Duodenal mucosa (tissue), 2 donors: ENCODE measurements around the gene SCN4B.

ENCODE experiments used
- H3K27ac ChIP-seq: one replicate; pipeline ENCODE4 v1.7.0; 2013; ENCODE audit warnings: low read depth, low read length
- H3K27me3 ChIP-seq, 2 donors: one replicate each; pipeline ENCODE4 v1.7.0; 2013; ENCODE audit warnings: low read length in 2 of 2, control low read depth in 1 of 2; ENCODE audit not compliant: insufficient read depth in 2 of 2, control insufficient read depth in 1 of 2
- H3K36me3 ChIP-seq, 2 donors: one replicate each; pipeline ENCODE4 v1.7.0; 2013; ENCODE audit warnings: low read length in 2 of 2, control low read depth in 1 of 2; ENCODE audit not compliant: insufficient read depth in 2 of 2, control insufficient read depth in 1 of 2
- H3K4me1 ChIP-seq, 2 donors: one replicate each; pipeline ENCODE4 v1.7.0; 2013; ENCODE audit warnings: low read length in 2 of 2, control low read depth in 1 of 2; ENCODE audit not compliant: insufficient read depth in 2 of 2, control insufficient read depth in 1 of 2
- H3K4me3 ChIP-seq, 2 donors: one replicate each; pipeline ENCODE4 v1.7.0; 2013; ENCODE audit warnings: low read length in 2 of 2, low read depth in 1 of 2
- H3K9ac ChIP-seq, 2 donors: one replicate each; pipeline ENCODE4 v1.7.0; 2013; ENCODE audit warnings: low read length in 2 of 2, low read depth in 1 of 2
- H3K9me3 ChIP-seq, 2 donors: one replicate each; pipeline ENCODE4 v1.7.0; 2013; ENCODE audit warnings: low read length in 2 of 2, control low read depth in 1 of 2; ENCODE audit not compliant: control insufficient read depth in 1 of 2

The SCN4B gene

DNA sequence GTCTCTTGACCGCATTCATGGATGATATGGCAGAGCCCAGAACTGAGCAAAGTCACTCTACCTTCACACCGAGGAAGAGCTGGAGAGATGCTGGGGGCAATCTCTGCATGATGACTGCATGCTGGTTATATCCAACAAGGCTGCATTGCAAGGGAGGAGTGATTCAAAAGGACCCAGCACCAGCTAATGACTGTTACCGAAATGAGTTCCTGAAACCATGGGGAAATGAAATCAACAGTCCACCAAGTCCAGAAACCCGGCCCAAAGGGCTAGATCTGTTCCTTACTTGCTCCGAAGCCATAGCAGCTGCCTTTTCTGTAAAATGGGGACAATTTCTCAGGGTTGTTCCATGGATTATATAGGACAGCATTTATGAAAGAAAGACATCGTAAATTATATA is 64.7 kb downstream of the SCN4B start:
- Histone ChIP-seq H3K27ac (no peak overlapping the region), H3K27me3 (peaks cover 0 to 3% of the 10 kb centered on the region in 2 donors), H3K9me3 (no peaks in the 10 kb centered on the region), H3K36me3 (peaks cover 8 to 28% of the 10 kb centered on the region in 2 donors), H3K4me3 (no peak overlapping the region), H3K4me1 (peaks cover 43 to 45% of the 10 kb centered on the region in 2 donors), H3K9ac (no peak overlapping the region)

DNA sequence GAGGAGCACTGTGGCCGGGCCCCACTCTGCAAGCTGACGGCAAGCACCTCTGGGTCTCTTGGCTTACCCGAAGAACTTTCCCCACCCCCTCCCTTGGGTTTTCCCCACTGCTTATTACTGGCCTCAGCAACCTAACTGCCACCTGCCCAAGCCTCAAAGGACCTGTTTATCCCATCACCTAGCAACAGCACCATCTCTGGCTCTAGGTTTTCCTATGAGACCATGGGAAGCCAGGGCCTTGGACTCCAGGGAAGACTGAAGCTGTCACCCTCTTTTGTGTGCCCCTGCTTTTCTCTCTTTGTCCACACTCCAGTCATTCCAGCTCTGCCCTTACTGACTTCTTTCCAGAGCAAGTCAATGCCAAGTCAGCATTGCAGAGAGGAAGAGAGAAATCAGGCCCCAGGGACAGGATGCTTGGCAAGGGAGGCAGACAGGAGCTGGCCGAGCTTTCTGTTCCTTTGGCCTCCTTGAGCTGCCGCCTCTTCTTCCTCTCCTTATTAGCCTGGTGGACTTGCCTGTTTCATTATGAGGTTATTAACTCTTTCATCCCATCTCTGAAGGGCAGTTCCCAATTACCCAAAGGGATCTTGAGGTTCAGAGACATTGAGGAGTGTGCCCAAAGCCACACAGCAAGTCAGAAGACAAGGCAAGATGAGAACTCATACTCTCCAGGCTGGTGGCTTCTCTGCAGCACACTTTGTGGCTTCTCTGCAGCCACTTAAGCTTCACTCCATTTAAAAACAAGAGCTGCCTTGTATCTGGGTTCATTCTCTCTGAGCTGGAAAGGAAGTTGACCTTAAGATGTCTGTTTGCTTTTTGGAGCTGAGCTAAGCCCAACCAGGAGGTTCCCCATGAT is 65.5 kb downstream of the SCN4B start, which contains the start of gene SMIM35:
Gene SMIM35 (minus strand): TSS at position 51 of the 856 bp plus-strand sequence. CDS start 206 bp downstream, outside the sequence.
- peaks cover 8 to 28% of the 10 kb centered on the region in 2 donors for H3K36me3 ChIP-seq

DNA sequence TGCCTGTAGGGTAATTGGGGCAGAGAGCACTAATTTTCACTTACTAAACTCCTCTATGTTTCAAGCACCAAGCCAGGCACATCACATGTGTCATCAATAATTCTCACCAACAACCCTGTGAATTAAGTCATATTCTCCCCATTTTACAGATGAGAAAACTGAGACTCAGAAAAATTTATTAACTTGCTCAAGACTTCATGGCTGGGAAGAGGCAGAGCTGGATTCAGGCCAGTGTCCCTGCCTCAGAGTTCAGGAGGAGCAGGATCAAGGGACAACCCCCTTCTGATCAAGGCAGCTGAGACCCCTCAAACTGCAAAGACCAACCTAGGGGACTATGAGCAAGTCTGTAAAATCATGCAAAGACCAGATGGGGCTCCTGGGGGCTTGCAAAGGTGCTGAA is 68.0 kb downstream of the SCN4B start:
- no peak overlapping the region for H3K27ac ChIP-seq
- H3K9ac ChIP-seq, result no peak overlapping the region
- peaks cover 0 to 3% of the 10 kb centered on the region in 2 donors for H3K27me3 ChIP-seq
- no peak overlapping the region for H3K4me3 ChIP-seq
- H3K9me3 ChIP-seq, result no peaks in the 10 kb centered on the region
- H3K36me3 ChIP-seq, result peaks cover 12 to 32% of the 10 kb centered on the region in 2 donors
- H3K4me1 ChIP-seq, result peaks cover 33 to 46% of the 10 kb centered on the region in 2 donors

More for the DNA sequence above, 65.5 kb downstream of the SCN4B start, which contains the start of gene SMIM35:
- H3K4me1 ChIP-seq, result peaks cover 41 to 44% of the 10 kb centered on the region in 2 donors
- H3K27me3 ChIP-seq, result peaks cover 0 to 3% of the 10 kb centered on the region in 2 donors
- no peak within 1 kb of the TSS for H3K9ac ChIP-seq
- H3K27ac ChIP-seq, result no peak within 1 kb of the TSS
- no peak within 1 kb of the TSS for H3K4me3 ChIP-seq
- H3K9me3 ChIP-seq, result no peaks in the 10 kb centered on the region

DNA sequence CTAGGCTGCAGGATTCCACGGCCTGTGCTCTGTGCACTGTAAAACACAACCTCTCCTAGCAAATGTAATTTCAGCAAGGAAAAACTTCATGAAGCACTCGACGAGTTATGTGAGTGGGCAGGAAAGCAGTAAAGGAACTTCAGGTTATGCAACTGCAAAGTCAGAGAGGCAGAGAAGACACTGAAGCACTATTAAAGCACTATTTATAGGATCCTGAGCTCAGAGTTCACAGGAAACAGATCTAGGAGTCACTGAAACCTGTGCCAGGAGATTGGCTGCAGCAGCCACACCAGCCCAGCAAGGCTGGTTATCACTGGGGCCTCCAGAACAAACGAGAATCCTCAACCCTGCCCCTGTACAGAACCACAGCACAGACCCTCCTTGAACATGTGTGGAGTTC is 68.4 kb downstream of the SCN4B start:
- H3K9me3 ChIP-seq, result no peaks in the 10 kb centered on the region

More for the DNA sequence above, 68.4 kb downstream of the SCN4B start:
- Histone ChIP-seq H3K27ac (no peak overlapping the region), H3K36me3 (peaks cover 12 to 32% of the 10 kb centered on the region in 2 donors), H3K9ac (peak overlapping the region in 1 of 2 donors; percentile 45), H3K27me3 (peaks cover 0 to 3% of the 10 kb centered on the region in 2 donors), H3K4me3 (no peak overlapping the region), H3K4me1 (peaks cover 34 to 48% of the 10 kb centered on the region in 2 donors)
